Measurements from ENCODE around the gene KCNRG. TPM values are rescaled to one million over a fixed set of nuclear protein-coding genes. Genes with fewer than 3 reads are reported as not detected.

KCNRG gene
- total and polyA plus RNA-seq, 7 donors = 0.42 to 3.4 (median 2.5) TPM; not detected in 4

DNA sequence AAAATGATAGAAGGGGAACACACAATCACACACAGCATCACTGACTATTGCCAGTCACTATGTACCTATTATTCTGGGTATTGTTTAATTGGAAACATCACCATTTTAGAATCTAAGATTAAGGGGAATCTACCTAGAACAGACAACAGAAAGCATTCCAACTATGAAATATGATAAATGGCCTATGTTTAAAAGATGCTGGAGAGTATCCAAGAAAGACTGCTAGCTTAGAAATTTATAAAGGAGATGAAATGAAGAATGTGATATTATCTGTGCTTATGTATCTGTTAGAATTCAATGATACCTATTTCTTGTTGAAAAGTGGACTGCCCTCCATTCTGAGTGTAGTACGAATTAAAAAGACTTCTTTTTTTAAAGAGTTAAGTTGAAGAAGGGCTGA lies 50.5 kb downstream of the KCNRG start:
- Histone ChIP-seq H3K27me3 (no peaks in the 10 kb centered on the region), H3K4me3 (no peak overlapping the region), H3K9me3 (no peaks in the 10 kb centered on the region), H3K27ac (no peak overlapping the region), H3K4me1 (peaks cover 0 to 8% (median under 1%) of the 10 kb centered on the region in 4 donors), H3K36me3 (peaks cover 0 to 12% (median 0%) of the 10 kb centered on the region in 4 donors)
- DNase-seq = no peak
- TF ChIP-seq, protein P1, sequence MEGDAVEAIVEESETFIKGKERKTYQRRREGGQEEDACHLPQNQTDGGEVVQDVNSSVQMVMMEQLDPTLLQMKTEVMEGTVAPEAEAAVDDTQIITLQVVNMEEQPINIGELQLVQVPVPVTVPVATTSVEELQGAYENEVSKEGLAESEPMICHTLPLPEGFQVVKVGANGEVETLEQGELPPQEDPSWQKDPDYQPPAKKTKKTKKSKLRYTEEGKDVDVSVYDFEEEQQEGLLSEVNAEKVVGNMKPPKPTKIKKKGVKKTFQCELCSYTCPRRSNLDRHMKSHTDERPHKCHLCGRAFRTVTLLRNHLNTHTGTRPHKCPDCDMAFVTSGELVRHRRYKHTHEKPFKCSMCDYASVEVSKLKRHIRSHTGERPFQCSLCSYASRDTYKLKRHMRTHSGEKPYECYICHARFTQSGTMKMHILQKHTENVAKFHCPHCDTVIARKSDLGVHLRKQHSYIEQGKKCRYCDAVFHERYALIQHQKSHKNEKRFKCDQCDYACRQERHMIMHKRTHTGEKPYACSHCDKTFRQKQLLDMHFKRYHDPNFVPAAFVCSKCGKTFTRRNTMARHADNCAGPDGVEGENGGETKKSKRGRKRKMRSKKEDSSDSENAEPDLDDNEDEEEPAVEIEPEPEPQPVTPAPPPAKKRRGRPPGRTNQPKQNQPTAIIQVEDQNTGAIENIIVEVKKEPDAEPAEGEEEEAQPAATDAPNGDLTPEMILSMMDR (IDR thresholded peaks at IDR 0.05) = no peak
- TF ChIP-seq POLR2AphosphoS5 (IDR thresholded peaks at IDR 0.05) (no peak), POLR2A (IDR thresholded peaks at IDR 0.05) (no peak), EP300 (IDR thresholded peaks at IDR 0.05) (no peak)
- intact Hi-C loops (cut with DNase I) = no loop called here
- 91 to 94% methylated on average over 1 of the region's 1 CpG for WGBS, 2 donors

DNA sequence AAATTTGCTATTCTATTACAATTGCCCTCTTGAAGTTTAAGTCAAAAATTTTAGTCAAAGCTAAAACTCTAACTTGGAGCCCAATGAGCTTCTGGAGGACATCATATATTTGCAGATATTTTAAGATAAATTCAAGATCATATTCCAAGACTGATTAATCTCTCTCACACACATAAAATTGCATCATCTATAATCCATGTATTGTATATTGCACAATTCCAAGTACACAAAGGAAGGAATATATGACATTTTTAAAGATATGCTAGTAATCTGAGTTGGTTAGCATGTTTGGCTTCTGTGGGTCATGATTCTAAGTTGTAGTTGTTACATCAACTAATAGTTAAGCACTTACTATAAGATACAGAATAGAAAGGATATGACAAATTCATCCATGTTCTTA lies 53.3 kb downstream of the KCNRG start:
- DNase-seq = no peak
- intact Hi-C loops (cut with DNase I) = no loop called here
- no peaks in the 10 kb centered on the region for H3K9me3 ChIP-seq
- no peaks in the 10 kb centered on the region for H3K27me3 ChIP-seq
- H3K36me3 ChIP-seq = peaks cover 0 to 12% (median 0%) of the 10 kb centered on the region in 4 donors
- TF ChIP-seq POLR2A (IDR thresholded peaks at IDR 0.05) = no peak
- TF ChIP-seq POLR2AphosphoS5 (IDR thresholded peaks at IDR 0.05) = no peak
- no peak overlapping the region for H3K4me3 ChIP-seq
- no peak overlapping the region for H3K27ac ChIP-seq
- H3K4me1 ChIP-seq = peaks cover 0 to 8% (median 2%) of the 10 kb centered on the region in 4 donors

DNA sequence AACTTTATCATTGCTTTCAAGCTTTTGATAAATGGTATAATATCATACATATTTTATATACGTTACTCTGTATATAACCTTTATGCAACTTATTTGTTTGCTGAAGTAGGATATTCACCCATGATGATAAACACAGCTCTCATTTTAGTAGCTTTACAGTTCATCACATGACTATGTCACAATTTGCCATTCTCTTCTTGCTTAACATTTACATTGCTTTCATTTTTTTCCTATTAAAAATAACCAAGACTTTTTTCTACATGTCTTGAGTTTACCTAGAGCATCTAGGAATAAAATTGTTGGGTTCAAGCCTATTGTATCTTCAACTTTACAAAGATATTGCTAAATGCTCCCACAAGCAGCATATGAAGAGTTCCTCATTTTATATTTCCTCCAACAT lies 54.0 kb downstream of the KCNRG start:
- no peak for DNase-seq
- 63 to 84% methylated on average over 1 of the region's 1 CpG for WGBS, 2 donors
- H3K27ac ChIP-seq = no peak overlapping the region
- H3K4me3 ChIP-seq = no peak overlapping the region
- no peaks in the 10 kb centered on the region for H3K9me3 ChIP-seq
- H3K4me1 ChIP-seq = peaks cover 0 to 10% (median 4%) of the 10 kb centered on the region in 4 donors
- intact Hi-C loops (cut with DNase I) = no loop called here
- H3K27me3 ChIP-seq = peaks cover 0 to 2% (median 0%) of the 10 kb centered on the region in 3 donors
- peaks cover 0 to 12% (median 0%) of the 10 kb centered on the region in 4 donors for H3K36me3 ChIP-seq
- no peak for TF ChIP-seq POLR2AphosphoS5 (IDR thresholded peaks at IDR 0.05)
- TF ChIP-seq POLR2A (IDR thresholded peaks at IDR 0.05) = no peak
- TF ChIP-seq, protein P1 (IDR thresholded peaks at IDR 0.05) = no peak
- no peak for TF ChIP-seq EP300 (IDR thresholded peaks at IDR 0.05)

DNA sequence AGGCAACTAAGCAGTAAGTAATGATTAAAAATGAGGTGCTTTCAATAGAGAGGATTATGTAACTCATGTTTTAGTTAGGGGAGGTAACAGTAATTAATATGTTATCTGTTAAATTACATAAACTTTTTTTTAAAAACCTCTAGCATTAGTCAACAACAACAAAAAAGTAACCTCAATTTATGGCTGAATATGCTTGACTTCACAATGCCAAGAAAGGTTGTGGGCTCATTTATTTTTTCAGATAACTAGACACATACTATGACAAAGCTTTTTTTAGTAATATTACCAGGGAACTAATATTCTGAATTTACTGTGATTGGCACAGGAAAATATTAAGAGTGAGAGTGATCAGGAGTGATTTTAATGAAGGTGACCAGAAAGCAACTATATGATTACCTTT lies 54.9 kb downstream of the KCNRG start:
- H3K36me3 ChIP-seq = peaks cover 0 to 12% (median 0%) of the 10 kb centered on the region in 4 donors
- H3K4me3 ChIP-seq = no peak overlapping the region
- no peak for DNase-seq
- peaks cover 0 to 2% (median 0%) of the 10 kb centered on the region in 3 donors for H3K27me3 ChIP-seq
- intact Hi-C loops (cut with DNase I) = no loop called here
- peaks cover 0 to 16% (median 7%) of the 10 kb centered on the region in 4 donors for H3K4me1 ChIP-seq
- H3K27ac ChIP-seq = no peak overlapping the region
- TF ChIP-seq POLR2A (IDR thresholded peaks at IDR 0.05) (no peak), EP300 (IDR thresholded peaks at IDR 0.05) (no peak), POLR2AphosphoS5 (IDR thresholded peaks at IDR 0.05) (no peak)
- TF ChIP-seq, protein P1 (IDR thresholded peaks at IDR 0.05) = no peak
- no peaks in the 10 kb centered on the region for H3K9me3 ChIP-seq

Small RNAs within 50 kb of the gene (small RNA-seq; reads per million reads assigned to genes)
- gene MIR16-1 = 0 to 0.43 (median 0.24) reads per million in 3 donors
- 0.22 to 0.54 (median 0.42) reads per million in 3 donors for gene MIR3613
- 0 reads per million in 3 donors for gene RF02105
- 0 reads per million in 3 donors for gene RF02106
- gene RF02107 = 0 reads per million in 3 donors
- 0 reads per million in 3 donors for gene RF02108

Other genes with a start within 250 kb of the KCNRG start
- gene KPNA3, start 222.8 kb upstream of the KCNRG start, total RNA-seq = 10 to 100 TPM; 41.5 to 64.3 (median 46.3) TPM
- gene KPNA3, start 222.8 kb upstream of the KCNRG start, polyA plus RNA-seq = 10 to 100 TPM; 15.6 to 17.8 (median 16.2) TPM
- gene SPRYD7, start 79.1 kb upstream of the KCNRG start, total RNA-seq = 1 to 10 TPM; 6.6 to 9.1 (median 8.4) TPM
- 10 to 100 TPM in 2 of 3 donors, 1 to 10 TPM in 1; 8.4 to 14.8 (median 12.6) TPM for gene SPRYD7, start 79.1 kb upstream of the KCNRG start, polyA plus RNA-seq
- 10 to 100 TPM; 17.1 to 25.0 (median 22.9) TPM for gene TRIM13, start 18.4 kb upstream of the KCNRG start, total RNA-seq
- gene TRIM13, start 18.4 kb upstream of the KCNRG start, polyA plus RNA-seq = 10 to 100 TPM in 2 of 3 donors, 1 to 10 TPM in 1; 9.0 to 17.5 (median 14.4) TPM

All from sigmoid colon (tissue), 7 donors.